NCI-H1092 (cell line): ENCODE results near the gene FUNDC1.
"Not testable (repeated sequence)": the region's sequence is repeated elsewhere in the genome, so short reads cannot be mapped to it uniquely, and the experiment has no call there.

ENCODE experiments used
- DNase-seq: peaks from one replicate; lab custom pipeline; 2025; lab: John Stamatoyannopoulos, UW

Gene FUNDC1, protein sequence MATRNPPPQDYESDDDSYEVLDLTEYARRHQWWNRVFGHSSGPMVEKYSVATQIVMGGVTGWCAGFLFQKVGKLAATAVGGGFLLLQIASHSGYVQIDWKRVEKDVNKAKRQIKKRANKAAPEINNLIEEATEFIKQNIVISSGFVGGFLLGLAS

DNA sequence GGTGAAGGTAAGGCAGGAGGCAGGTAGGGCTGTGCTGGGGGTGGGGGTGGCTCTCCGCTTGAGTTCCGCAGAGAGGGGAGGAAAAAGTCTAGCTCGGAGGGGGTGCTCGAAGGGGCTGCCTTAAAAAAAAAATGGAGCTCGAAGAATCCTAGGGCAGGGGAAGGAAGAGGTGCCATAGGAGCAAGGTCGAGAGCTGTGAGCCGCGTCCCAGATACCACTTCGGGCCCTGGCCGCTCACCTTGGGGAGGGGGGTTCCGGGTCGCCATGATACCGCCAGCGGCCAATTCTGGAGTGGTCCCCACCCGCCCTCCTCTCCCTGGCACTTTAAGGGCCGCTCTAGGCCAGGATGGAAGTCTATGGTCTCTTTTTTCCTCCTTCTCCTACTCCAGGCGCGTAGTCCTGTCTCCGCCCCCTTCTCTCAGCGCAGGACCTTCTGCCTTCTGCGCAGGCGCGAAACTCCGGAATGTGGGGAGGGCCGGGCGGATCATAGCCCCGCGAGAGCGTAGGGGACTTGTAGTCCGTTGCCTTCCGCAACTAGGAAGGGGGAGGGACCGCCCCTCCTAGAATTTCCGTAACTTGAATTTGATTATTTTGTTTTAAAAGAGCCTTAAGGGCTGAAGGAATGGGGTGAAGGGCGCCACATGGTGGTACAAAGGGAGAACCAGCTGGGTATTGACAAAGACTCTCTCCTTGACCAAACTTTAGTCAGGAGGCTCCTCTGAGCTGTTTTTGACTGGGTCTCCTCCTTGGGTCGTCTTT lies at the start of gene FUNDC1:
FUNDC1 (minus strand) TSS at position 293 of the 759 bp plus-strand sequence; CDS start at position 266, 27 bp downstream.
- peak; percentile 97 for DNase-seq

GRCh38 chrX:44585866-44586265 lies 43.2 kb upstream of the FUNDC1 start:
- no peak for DNase-seq

DNA sequence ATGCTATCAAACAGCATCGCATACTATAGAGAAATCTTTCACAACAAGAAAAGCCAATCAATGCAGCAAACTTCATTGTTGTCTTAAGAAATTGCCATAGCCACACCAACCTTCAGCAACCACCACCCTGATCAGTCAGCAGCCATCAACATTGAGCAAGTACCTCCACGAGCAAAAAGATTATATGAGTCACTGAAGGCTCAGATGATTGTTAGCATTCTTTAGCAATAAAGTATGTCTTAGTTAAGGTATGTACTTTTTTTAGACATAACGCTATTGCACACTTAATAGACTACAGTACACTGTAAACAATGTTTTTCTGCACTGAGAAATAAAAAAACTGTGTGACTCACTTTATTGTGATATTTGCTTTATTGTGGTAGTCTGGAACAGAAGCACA lies 37.8 kb upstream of the FUNDC1 start:
- no peak for DNase-seq

DNA sequence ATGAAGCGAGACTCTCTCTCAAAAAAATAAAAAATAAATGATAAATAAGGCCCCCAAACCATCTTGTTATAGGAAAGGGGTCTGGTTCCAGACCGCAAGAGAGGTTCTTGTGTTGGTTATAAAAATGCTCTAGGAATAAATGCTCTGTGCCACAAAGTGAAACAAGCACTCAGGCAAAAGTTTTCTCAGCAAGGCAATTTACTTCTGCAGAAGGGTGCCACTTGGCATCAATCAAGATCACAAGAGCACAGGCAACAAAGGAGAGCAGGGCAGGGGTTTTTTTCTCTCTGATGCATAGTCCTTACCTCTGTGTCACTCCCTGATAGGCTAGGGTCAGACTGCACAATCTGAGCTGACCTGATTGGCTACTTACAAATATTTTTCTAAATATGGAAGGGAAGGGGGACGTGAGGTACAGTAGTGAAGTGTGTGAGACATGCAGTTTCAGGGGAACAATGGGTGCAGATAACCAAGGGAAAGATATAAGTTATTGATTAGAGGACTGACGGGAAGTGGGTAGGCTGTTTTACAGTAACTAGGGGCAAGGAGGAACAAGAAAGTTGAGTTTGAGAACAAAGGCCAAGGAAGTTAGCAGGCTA lies 29.8 kb upstream of the FUNDC1 start:
- no peak for DNase-seq

- DNase-seq: no peak
Observed at GRCh38 chrX:44570522-44570921, 27.9 kb upstream of the FUNDC1 start.

GRCh38 chrX:44569122-44569521 lies 26.5 kb upstream of the FUNDC1 start:
- DNase-seq: no peak

GRCh38 chrX:44568196-44568595 lies 25.5 kb upstream of the FUNDC1 start:
- no peak for DNase-seq

DNA sequence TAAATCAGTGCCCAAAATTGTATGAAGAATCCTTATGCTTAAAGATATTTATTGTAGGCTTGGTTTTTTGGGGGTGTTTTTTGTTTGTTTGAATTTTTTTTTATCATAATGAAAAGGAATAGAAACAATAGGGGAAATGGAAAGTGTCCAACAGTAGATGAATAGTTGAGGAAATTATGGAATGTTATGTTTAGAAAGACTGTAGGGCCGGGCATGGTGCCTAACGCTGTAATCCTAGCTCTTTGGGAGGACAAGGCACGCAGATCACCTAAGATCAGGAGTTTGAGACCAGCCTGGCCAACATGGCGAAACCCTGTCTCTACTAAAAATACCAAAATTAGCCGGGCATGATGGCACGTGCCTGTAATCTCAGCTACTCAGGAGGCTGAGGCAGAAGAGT lies 19.2 kb upstream of the FUNDC1 start:
- DNase-seq: not testable (repeated sequence)

DNA sequence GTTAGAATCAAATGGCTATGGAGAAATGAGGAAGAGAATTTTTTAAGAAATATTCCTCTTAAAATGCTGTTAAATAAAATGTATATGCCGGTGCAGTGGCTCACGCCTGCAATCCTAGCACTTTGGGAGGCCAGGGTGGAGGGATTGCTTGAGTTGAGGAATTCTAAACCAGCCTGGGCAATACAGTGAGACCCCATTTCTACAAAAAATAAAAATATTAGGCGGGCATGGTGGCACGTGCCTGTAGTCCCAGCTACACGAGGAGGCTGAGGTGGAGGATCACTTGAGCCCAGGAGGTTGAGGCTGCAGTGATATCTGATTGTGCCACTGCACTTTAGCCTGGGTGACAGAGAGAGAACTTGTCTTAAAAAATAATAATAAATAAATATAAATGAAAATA lies 7.9 kb upstream of the FUNDC1 start:
- no peak for DNase-seq

- DNase-seq: not testable (repeated sequence)
Observed at GRCh38 chrX:44545454-44545853, 2.8 kb upstream of the FUNDC1 start.

DNA sequence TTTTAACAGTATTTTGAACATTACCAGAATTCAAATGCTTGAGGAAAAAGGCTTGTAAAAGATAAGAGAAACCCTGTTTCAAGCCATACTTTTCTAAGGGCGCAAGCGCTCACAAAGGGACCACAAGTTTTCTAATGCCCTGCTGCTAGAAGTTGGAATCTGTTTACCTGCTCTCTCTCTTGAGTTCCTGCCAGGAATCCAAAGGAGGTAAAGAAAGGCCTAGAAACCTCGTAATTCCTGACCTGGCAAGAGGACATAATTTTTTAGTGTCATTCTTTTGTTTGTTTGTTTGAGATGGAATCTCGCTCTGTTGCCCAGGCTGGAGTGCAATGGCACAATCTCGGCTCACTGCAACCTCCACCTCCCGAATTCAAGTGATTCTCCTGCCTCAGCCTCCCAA lies 1.4 kb upstream of the FUNDC1 start:
- no peak for DNase-seq

- DNase-seq: no peak
Observed at GRCh38 chrX:44536198-44536597, 6.5 kb downstream of the FUNDC1 start.

DNA sequence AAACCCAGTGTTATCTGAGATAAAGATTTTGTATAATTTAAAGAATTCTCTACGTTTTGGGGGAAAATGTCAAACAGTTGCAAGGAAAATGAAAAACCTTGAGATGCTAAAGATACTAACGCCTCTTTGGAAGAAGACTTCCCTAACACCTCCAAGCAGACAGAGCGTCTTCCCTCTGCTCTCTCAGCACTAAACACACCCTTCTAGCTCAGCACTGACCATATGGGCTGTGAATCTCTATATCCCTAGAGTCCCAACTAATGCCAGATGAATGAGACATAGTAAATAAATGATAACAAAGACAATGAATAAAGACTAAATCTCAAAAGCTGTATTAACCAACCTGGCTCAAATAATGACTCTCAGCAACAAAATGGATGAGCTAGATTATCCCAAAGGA lies 13.3 kb downstream of the FUNDC1 start:
- DNase-seq: no peak

DNA sequence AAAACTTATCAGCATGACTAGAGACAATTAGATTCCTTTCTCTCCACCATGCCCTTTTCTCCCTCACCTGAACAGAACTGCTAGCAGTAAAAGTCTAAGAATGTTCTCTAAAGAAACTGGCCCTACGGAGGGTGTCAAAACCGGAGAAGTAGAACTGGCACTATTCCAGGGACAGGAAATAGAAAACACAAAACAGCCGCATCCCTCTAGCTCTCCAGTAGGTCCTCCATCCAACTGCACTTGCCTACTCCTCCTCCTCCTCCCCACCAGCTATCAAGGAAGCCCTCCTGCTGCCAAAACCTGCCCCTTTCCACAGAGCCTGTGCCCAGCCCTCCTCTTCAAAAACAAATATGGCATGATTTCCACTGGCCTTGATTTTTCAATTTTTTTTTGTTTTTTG lies 28.4 kb downstream of the FUNDC1 start:
- no peak for DNase-seq

GRCh38 chrX:44507292-44507691 lies 35.4 kb downstream of the FUNDC1 start:
- DNase-seq: no peak

DNA sequence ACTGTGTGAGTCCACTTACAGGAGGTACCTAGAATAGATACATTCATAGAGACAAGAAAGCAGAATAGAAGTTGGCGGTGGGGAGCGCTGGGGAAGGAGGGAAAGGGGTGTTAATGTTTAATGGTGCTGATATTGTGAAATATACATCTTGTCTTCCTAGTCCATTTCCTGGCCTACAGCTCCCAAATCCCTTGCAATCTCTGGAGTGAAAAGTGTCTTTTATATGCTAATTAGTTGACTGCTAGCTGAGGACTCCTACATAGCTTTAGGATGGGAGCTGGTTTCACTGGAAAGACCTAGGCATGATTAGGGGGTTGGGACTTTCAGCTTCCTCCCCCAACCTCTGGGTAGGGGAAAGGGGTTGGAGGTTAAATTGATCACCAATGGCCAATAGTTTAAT lies 36.0 kb downstream of the FUNDC1 start:
- no peak for DNase-seq

DNA sequence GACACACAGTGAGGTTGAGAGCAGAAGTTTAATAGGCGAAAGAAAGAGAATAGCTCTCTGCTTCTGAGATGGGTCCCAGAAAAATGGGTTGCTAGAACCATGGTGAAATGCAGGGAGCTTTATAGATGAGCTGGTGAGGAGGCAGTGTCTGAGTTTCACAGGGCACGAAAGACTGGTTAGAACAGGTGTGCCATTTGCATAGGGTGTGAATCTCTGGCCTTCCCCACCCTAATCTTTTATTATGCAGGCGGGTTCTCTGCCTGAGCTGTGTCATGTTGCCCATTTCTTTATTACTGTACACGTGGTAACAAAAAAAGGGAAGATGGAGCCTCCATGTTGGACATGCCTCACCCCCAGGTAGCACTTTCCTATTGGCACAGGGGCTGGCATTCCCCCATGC lies 39.1 kb downstream of the FUNDC1 start:
- DNase-seq: no peak

DNA sequence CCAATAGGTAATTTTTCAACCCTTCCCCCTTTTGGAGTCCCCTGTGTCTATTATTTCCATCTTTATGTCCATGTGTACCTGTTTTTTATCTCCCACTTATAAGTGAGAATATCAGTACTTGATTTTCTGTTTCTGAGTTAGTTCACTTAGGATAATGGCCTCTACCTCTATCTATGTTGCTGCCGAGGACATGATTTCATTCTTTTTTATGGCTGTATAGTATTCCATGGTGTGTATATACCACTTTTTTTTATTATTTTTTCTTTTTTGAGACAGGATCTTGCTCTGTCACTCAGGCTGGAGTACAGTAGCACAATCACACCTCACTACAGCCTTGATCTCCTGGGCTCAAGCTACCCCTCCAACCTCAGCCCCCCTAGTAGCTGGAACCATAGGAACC lies 47.6 kb downstream of the FUNDC1 start:
- DNase-seq: no peak

GRCh38 chrX:44494357-44494756 lies 48.3 kb downstream of the FUNDC1 start:
- no peak for DNase-seq

GRCh38 chrX:44489515-44489914 lies 53.1 kb downstream of the FUNDC1 start:
- DNase-seq: no peak

DNA sequence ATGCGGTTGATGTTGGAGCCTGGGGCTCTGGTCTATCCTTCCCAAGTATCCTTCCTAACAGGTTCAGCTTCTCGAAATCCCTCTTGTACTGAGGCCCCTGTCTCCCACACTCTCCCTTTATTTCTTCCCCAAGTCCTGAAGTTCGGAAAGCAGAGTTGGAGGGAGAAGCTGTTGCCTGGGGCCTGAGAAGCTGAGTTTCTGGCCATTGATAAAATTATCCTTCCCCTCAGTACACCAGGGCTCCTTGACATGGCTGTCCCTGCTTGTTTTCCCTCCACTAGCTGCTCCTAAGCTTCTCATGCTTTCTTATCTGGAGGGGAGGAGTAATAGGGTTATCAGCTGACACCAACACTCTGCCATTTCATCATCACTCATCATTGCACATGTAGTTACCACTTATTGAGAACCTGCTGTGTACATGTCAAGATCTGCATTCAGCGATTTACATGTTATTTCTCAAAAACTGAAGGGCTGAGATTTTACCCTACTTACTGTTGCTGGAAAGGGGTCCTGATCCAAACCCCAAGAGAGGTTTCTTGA lies 58.0 kb downstream of the FUNDC1 start:
- no peak for DNase-seq

- no peak for DNase-seq
Observed at GRCh38 chrX:44483965-44484606, 58.6 kb downstream of the FUNDC1 start.

GRCh38 chrX:44482575-44482974 lies 60.1 kb downstream of the FUNDC1 start:
- DNase-seq: no peak
